Left lung (tissue), 10 donors: ENCODE results near the gene HEXD. TPM values are rescaled to one million over a fixed set of nuclear protein-coding genes. Genes with fewer than 3 reads are reported as not detected.

Source experiments
- ATAC-seq: fragments of 200-7000 bp; cut with Tn5 transposase; one replicate; pipeline ENCODE4 v1.9.1; 2020; ENCODE audit warnings: moderate library complexity
- DNase-seq, 4 donors: peaks; one replicate each; pipeline ENCODE4 v3.0.0-alpha.2; 2013 to 2020
- H3K27ac ChIP-seq, 2 donors: fragments of 200-600 bp; sonication (generic) in 1 of 2; one replicate each; pipeline versions ENCODE4 v1.5.0 to v1.8.0; 2020 to 2021
- H3K27me3 ChIP-seq, 2 donors: fragments of 200-600 bp; sonication (generic) in 1 of 2; one replicate each; pipeline versions ENCODE4 v1.5.0 to v1.8.0; 2020 to 2021
- H3K36me3 ChIP-seq, 2 donors: fragments of 200-600 bp; sonication (generic) in 1 of 2; one replicate each; pipeline versions ENCODE4 v1.5.0 to v1.8.0; 2020 to 2021
- H3K4me1 ChIP-seq, 2 donors: fragments of 200-600 bp; one replicate each; pipeline ENCODE4 v1.8.0; 2021
- H3K4me3 ChIP-seq, 2 donors: fragments of 200-600 bp; sonication (generic) in 1 of 2; one replicate each; pipeline versions ENCODE4 v1.5.0 to v1.8.0; 2020 to 2021; ENCODE audit warnings: mild to moderate bottlenecking in 1 of 2
- H3K9me3 ChIP-seq, 2 donors: fragments of 200-600 bp; sonication (generic) in 1 of 2; one replicate each; pipeline versions ENCODE4 v1.5.0 to v1.8.0; 2020 to 2021
- CTCF ChIP-seq, 2 donors: fragments of 200-600 bp; sonication (generic) in 1 of 2; IDR thresholded peaks; one replicate each; pipeline versions ENCODE4 v1.5.0 to v1.8.0; 2021; ENCODE audit warnings: antibody characterized with exemption in 2 of 2
- intact Hi-C, 2 donors: fragments of 100-400 bp; cut with DNase I; formaldehyde crosslinking; loops; one replicate each; pipeline versions ENCODE4 v1.11.2 to v1.14.2; 2022
- polyA plus RNA-seq, 6 donors: library from polyadenylated mRNA; unstranded; fragments of 120-200 nt; gene quantifications; one replicate each; pipeline ENCODE4 v1.2.1, GENCODE V29; 2013; ENCODE audit not compliant: insufficient read length in 6 of 6
- total RNA-seq, 2 donors: library from RNA; stranded (reverse); fragmentation: NEBNext Ultra II Directional; extraction: Animal tissue kit (Norgen Biotek cat#: 25700); gene quantifications; one replicate each; pipeline ENCODE4 v1.2.1, GENCODE V29; 2021
- donor health status: DM: no; HTN: yes; CAD: no.
- donor health status: DM: no; HTN: no; CAD: no.

HEXD gene
- total and polyA plus RNA-seq, 8 donors: 28.6 to 48.3 (median 38.4) TPM

- no peak for ATAC-seq
- Histone ChIP-seq H3K27me3 (no peaks in the 10 kb centered on the region), H3K9me3 (no peaks in the 10 kb centered on the region), H3K4me1 (peaks cover 0 to 23% of the 10 kb centered on the region in 2 donors), H3K36me3 (peaks cover 0 to 52% of the 10 kb centered on the region in 2 donors), H3K4me3 (no peak overlapping the region), H3K27ac (no peak overlapping the region)
- TF ChIP-seq CTCF (IDR thresholded peaks at IDR 0.05): no peak
- intact Hi-C loops: no loop called here
- no peak for DNase-seq
These were observed 18.6 kb downstream of the HEXD start for GRCh38 chr17:82436601-82437324.

GRCh38 chr17:82437325-82437668 is 19.1 kb downstream of the HEXD start:
- Histone ChIP-seq H3K9me3 (no peaks in the 10 kb centered on the region), H3K27ac (no peak overlapping the region), H3K4me3 (no peak overlapping the region), H3K36me3 (peaks cover 0 to 57% of the 10 kb centered on the region in 2 donors), H3K4me1 (peaks cover 0 to 26% of the 10 kb centered on the region in 2 donors), H3K27me3 (no peaks in the 10 kb centered on the region)
- ATAC-seq (no peak), DNase-seq (no peak)
- TF ChIP-seq CTCF (IDR thresholded peaks at IDR 0.05): no peak
- intact Hi-C loops: no loop called here

GRCh38 chr17:82438401-82439193 is 20.4 kb downstream of the HEXD start:
- DNase-seq: no peak
- H3K36me3 ChIP-seq: peaks cover 0 to 66% of the 10 kb centered on the region in 2 donors
- no peaks in the 10 kb centered on the region for H3K27me3 ChIP-seq
- peaks cover 0 to 26% of the 10 kb centered on the region in 2 donors for H3K4me1 ChIP-seq
- TF ChIP-seq CTCF (IDR thresholded peaks at IDR 0.05): no peak
- no peaks in the 10 kb centered on the region for H3K9me3 ChIP-seq
- no peak for ATAC-seq
- no peak overlapping the region for H3K27ac ChIP-seq
- intact Hi-C loops: no loop called here
- H3K4me3 ChIP-seq: no peak overlapping the region

- DNase-seq: no peak
- no peak for TF ChIP-seq CTCF (IDR thresholded peaks at IDR 0.05)
- H3K9me3 ChIP-seq: no peaks in the 10 kb centered on the region
- peak overlapping the region in 1 of 2 donors; percentile 77 for H3K27ac ChIP-seq
- H3K27me3 ChIP-seq: no peaks in the 10 kb centered on the region
- no peak overlapping the region for H3K4me3 ChIP-seq
- intact Hi-C loops: no loop called here
- ATAC-seq: no peak
- H3K36me3 ChIP-seq: peaks cover 0 to 68% of the 10 kb centered on the region in 2 donors
- peaks cover 0 to 26% of the 10 kb centered on the region in 2 donors for H3K4me1 ChIP-seq
These were observed 21.2 kb downstream of the HEXD start for GRCh38 chr17:82439194-82439828.
